MM.1S (cell line): ENCODE results near the gene NPAS1.

Experiments used
- DNase-seq: peaks from one replicate; pipeline ENCODE4 v3.0.0-alpha.2; 2015
- H2AFZ ChIP-seq: fragments of 300-600 bp; sonication (generic); 2 replicates; pipeline ENCODE4 v1.6.0; 2016; ENCODE audit warnings: antibody characterized with exemption, low read length
- H3F3A ChIP-seq: fragments of 300-600 bp; sonication (generic); 2 replicates; pipeline ENCODE4 v1.6.1; 2016; ENCODE audit warnings: mild to moderate bottlenecking, antibody characterized with exemption, low read length, moderate library complexity, mixed read lengths; ENCODE audit not compliant: insufficient read depth
- H3K27ac ChIP-seq: fragments of 300-600 bp; sonication (generic); 2 replicates; pipeline ENCODE4 v1.5.1; 2016; ENCODE audit warnings: mild to moderate bottlenecking, low read length
- H3K27me3 ChIP-seq: fragments of 300-600 bp; sonication (generic); replicated peaks from 2 replicates; pipeline ENCODE4 v1.6.0; 2016; ENCODE audit warnings: low read length; ENCODE audit not compliant: insufficient read depth
- H3K36me3 ChIP-seq: fragments of 300-600 bp; sonication (generic); replicated peaks from 2 replicates; pipeline ENCODE4 v1.6.1; 2016; ENCODE audit warnings: mild to moderate bottlenecking, low read length, mixed read lengths; ENCODE audit not compliant: insufficient read depth
- H3K4me1 ChIP-seq: fragments of 300-600 bp; sonication (generic); 2 replicates; pipeline ENCODE4 v1.6.1; 2016; ENCODE audit warnings: low read length, mixed read lengths
- H3K4me2 ChIP-seq: fragments of 300-600 bp; sonication (generic); 2 replicates; pipeline ENCODE4 v1.6.0; 2016; ENCODE audit warnings: low read depth, low read length
- H3K4me3 ChIP-seq: fragments of 300-600 bp; sonication (generic); 2 replicates; pipeline ENCODE4 v1.5.1; 2016; ENCODE audit warnings: low read length, mixed read lengths
- H3K79me2 ChIP-seq: fragments of 300-600 bp; sonication (generic); 2 replicates; pipeline ENCODE4 v1.6.1; 2016; ENCODE audit warnings: mixed run types, low read length, mixed read lengths
- H3K9ac ChIP-seq: fragments of 300-600 bp; sonication (generic); 2 replicates; pipeline ENCODE4 v1.6.1; 2016; ENCODE audit warnings: low read length, mixed read lengths
- H3K9me2 ChIP-seq: fragments of 300-600 bp; sonication (generic); replicated peaks from 2 replicates; pipeline ENCODE4 v1.6.1; 2016; ENCODE audit warnings: mild to moderate bottlenecking, low read length, mixed read lengths; ENCODE audit not compliant: insufficient read depth
- H3K9me3 ChIP-seq: fragments of 300-600 bp; sonication (generic); replicated peaks from 2 replicates; pipeline ENCODE4 v1.6.1; 2016; ENCODE audit warnings: mild to moderate bottlenecking, low read length, mixed read lengths; ENCODE audit not compliant: insufficient read depth
- H4K20me1 ChIP-seq: fragments of 300-600 bp; sonication (generic); 2 replicates; pipeline ENCODE4 v1.6.1; 2016; ENCODE audit warnings: mild to moderate bottlenecking, low read length, moderate library complexity, mixed read lengths; ENCODE audit not compliant: insufficient read depth
- CTCF ChIP-seq: fragments of 300-600 bp; sonication (generic); IDR thresholded peaks from 2 replicates; pipeline ENCODE4 v1.5.1; 2016; ENCODE audit warnings: antibody characterized with exemption, low read length, mixed read lengths
- EZH2 ChIP-seq: fragments of 300-600 bp; sonication (generic); optimal IDR thresholded peaks from 2 replicates; pipeline ENCODE3; 2017; ENCODE audit warnings: low read depth, mild to moderate bottlenecking, antibody characterized with exemption, low read length, mixed read lengths
- EZH2phosphoT487 ChIP-seq: fragments of 300-600 bp; sonication (generic); IDR thresholded peaks from 2 replicates; pipeline ENCODE4 v1.6.1; 2018; ENCODE audit warnings: antibody characterized with exemption, low read length

Gene NPAS1

GRCh38 chr19:47081095-47081494 is 61.5 kb downstream of the NPAS1 start:
- H3K9me2 ChIP-seq = no peaks in the 10 kb centered on the region
- H3K27me3 ChIP-seq = no peaks in the 10 kb centered on the region
- H3K4me3 ChIP-seq = no peak overlapping the region
- H3K9me3 ChIP-seq = no peaks in the 10 kb centered on the region
- no peaks in the 10 kb centered on the region; the same call in 1 of the 2 replicates for H4K20me1 ChIP-seq
- H3K36me3 ChIP-seq = peaks cover 5% of the 10 kb centered on the region; the same call in 1 of the 2 replicates
- peaks cover 4% of the 10 kb centered on the region; the same call in 1 of the 2 replicates for H3K79me2 ChIP-seq
- H3K4me2 ChIP-seq = no peak overlapping the region
- H2AFZ ChIP-seq = no peak overlapping the region
- TF ChIP-seq CTCF (no peak), EZH2 (no peak), EZH2phosphoT487 (no peak)
- DNase-seq = no peak
- no peaks in the 10 kb centered on the region for H3K4me1 ChIP-seq
- no peaks in the 10 kb centered on the region for H3F3A ChIP-seq
- H3K9ac ChIP-seq = no peak overlapping the region
- no peak overlapping the region for H3K27ac ChIP-seq

GRCh38 chr19:47082493-47082892 is 62.9 kb downstream of the NPAS1 start:
- TF ChIP-seq CTCF (no peak), EZH2 (no peak), EZH2phosphoT487 (no peak)
- H3K79me2 ChIP-seq = no peaks in the 10 kb centered on the region
- no peaks in the 10 kb centered on the region for H3K9me3 ChIP-seq
- no peaks in the 10 kb centered on the region for H3K27me3 ChIP-seq
- no peak overlapping the region for H3K4me2 ChIP-seq
- no peak overlapping the region for H2AFZ ChIP-seq
- H3K4me3 ChIP-seq = no peak overlapping the region
- no peaks in the 10 kb centered on the region; the same call in 1 of the 2 replicates for H4K20me1 ChIP-seq
- H3K27ac ChIP-seq = no peak overlapping the region
- H3K9me2 ChIP-seq = no peaks in the 10 kb centered on the region
- no peak for DNase-seq
- no peak overlapping the region for H3K9ac ChIP-seq
- no peaks in the 10 kb centered on the region for H3K4me1 ChIP-seq
- H3F3A ChIP-seq = no peaks in the 10 kb centered on the region
- H3K36me3 ChIP-seq = peaks cover 5% of the 10 kb centered on the region; the same call in 1 of the 2 replicates

- Histone ChIP-seq H3K4me1 (no peaks in the 10 kb centered on the region), H3F3A (no peaks in the 10 kb centered on the region), H2AFZ (no peak overlapping the region), H3K9ac (no peak overlapping the region), H4K20me1 (no peaks in the 10 kb centered on the region; the same call in 1 of the 2 replicates), H3K9me3 (no peaks in the 10 kb centered on the region), H3K9me2 (no peaks in the 10 kb centered on the region), H3K27me3 (no peaks in the 10 kb centered on the region), H3K79me2 (no peaks in the 10 kb centered on the region; the same call in 1 of the 2 replicates), H3K27ac (no peak overlapping the region), H3K4me3 (no peak overlapping the region), H3K36me3 (peaks cover 5% of the 10 kb centered on the region; the same call in 1 of the 2 replicates), H3K4me2 (no peak overlapping the region)
- TF ChIP-seq EZH2phosphoT487 = no peak
- TF ChIP-seq EZH2 = no peak
- no peak for TF ChIP-seq CTCF
- no peak for DNase-seq
Measured at GRCh38 chr19:47084879-47085439, 65.3 kb downstream of the NPAS1 start.
